OCI-LY3 (cell line): ENCODE results near the gene KLHL40.

Experiments
- EZH2phosphoT487 ChIP-seq: fragments of 200-600 bp; shearing (Covaris generic); IDR thresholded peaks from 2 replicates; pipeline ENCODE4 v1.6.1; 2018; ENCODE audit warnings: antibody characterized with exemption, mixed run types, low read depth
- TF ChIP-seq, protein P1 (sequence below): fragments of 200-600, 300-600 bp; sonication (generic); IDR thresholded peaks from 2 replicates; pipeline ENCODE4 v1.5.1; 2014; ENCODE audit warnings: antibody characterized with exemption, low read length, low read depth

DNA sequence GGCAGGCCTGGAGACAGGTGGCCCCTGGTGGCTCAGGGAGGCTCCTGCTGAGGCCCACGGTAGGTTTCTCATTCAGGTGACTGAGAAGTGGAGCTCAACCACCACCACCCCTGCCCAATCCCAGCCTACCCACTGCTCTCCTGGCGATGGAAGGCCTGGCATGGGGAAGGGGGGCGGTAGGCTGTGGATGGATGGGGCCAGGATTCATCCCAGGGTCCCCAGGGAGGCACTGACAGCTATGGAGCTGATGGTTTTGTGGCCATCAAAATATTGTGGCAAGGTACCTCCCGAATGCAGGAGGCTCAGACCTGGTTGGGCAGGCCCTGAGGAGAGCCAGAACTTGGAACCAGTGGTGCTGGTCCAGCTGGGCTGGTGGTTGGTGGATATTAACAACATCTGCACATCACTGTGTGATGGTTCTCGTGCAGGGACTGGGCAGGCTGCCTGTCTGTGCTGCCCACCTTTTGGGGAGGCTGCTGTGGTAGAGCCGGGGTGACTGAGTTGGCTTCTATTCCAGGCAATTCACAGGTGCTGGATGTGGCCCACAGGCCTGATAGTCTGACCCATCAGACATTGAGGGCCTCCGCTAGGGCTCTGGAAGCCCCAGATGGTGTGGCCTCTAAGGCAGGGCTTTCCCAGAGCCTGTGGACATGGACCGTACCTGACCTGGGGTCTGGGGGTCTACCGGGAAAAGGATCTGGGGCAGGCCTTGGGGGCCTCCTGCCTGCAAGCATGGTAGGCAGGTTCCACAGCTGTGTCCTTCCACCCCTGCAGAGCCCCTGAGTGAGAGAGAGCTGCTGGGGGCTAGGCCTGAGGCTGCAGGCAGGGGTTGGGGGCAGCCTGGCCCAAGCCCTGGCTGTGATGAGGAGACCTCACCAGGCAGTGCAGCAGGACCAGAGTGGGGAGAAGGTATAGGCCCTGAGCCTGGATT is 28.4 kb upstream of the KLHL40 start:
- no peak for TF ChIP-seq EZH2phosphoT487
- TF ChIP-seq, protein P1, sequence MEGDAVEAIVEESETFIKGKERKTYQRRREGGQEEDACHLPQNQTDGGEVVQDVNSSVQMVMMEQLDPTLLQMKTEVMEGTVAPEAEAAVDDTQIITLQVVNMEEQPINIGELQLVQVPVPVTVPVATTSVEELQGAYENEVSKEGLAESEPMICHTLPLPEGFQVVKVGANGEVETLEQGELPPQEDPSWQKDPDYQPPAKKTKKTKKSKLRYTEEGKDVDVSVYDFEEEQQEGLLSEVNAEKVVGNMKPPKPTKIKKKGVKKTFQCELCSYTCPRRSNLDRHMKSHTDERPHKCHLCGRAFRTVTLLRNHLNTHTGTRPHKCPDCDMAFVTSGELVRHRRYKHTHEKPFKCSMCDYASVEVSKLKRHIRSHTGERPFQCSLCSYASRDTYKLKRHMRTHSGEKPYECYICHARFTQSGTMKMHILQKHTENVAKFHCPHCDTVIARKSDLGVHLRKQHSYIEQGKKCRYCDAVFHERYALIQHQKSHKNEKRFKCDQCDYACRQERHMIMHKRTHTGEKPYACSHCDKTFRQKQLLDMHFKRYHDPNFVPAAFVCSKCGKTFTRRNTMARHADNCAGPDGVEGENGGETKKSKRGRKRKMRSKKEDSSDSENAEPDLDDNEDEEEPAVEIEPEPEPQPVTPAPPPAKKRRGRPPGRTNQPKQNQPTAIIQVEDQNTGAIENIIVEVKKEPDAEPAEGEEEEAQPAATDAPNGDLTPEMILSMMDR, result no peak
